HG03108 (cell line): Measurements from ENCODE around the gene MAP1LC3B2.

Experiments
- ATAC-seq: cut with Tn5 transposase; IDR thresholded peaks from one replicate; pipeline ENCODE4 v1.9.1; 2021; ENCODE audit warnings: moderate library complexity; ENCODE audit not compliant: unreplicated experiment

The MAP1LC3B2 gene

GRCh38 chr12:116591855-116592637 lies 32.9 kb downstream of the MAP1LC3B2 start:
- ATAC-seq: no peak

- ATAC-seq: no peak
These were observed 33.5 kb downstream of the MAP1LC3B2 start for GRCh38 chr12:116592731-116593130.

- no peak for ATAC-seq
These were observed 35.3 kb downstream of the MAP1LC3B2 start for GRCh38 chr12:116594325-116595038.

GRCh38 chr12:116595186-116595585 lies 36.0 kb downstream of the MAP1LC3B2 start:
- ATAC-seq: no peak

- ATAC-seq: no peak
These were observed 36.5 kb downstream of the MAP1LC3B2 start for GRCh38 chr12:116595672-116596071.

- no peak for ATAC-seq
These were observed 38.7 kb downstream of the MAP1LC3B2 start for GRCh38 chr12:116597886-116598285.

GRCh38 chr12:116598311-116599284 lies 39.4 kb downstream of the MAP1LC3B2 start:
- no peak for ATAC-seq

GRCh38 chr12:116599285-116600136 lies 40.3 kb downstream of the MAP1LC3B2 start:
- no peak for ATAC-seq

GRCh38 chr12:116600959-116601918 lies 42.1 kb downstream of the MAP1LC3B2 start:
- ATAC-seq: no peak

- ATAC-seq: no peak
These were observed 43.0 kb downstream of the MAP1LC3B2 start for GRCh38 chr12:116601933-116602810.

- ATAC-seq: no peak
These were observed 44.5 kb downstream of the MAP1LC3B2 start for GRCh38 chr12:116603546-116604177.

GRCh38 chr12:116604178-116604895 lies 45.2 kb downstream of the MAP1LC3B2 start:
- ATAC-seq: no peak

- no peak for ATAC-seq
These were observed 45.9 kb downstream of the MAP1LC3B2 start for GRCh38 chr12:116604951-116605641.

GRCh38 chr12:116606397-116606796 lies 47.2 kb downstream of the MAP1LC3B2 start:
- ATAC-seq: no peak

- ATAC-seq: no peak
These were observed 47.9 kb downstream of the MAP1LC3B2 start for GRCh38 chr12:116607039-116607438.

- no peak for ATAC-seq
These were observed 50.3 kb downstream of the MAP1LC3B2 start for GRCh38 chr12:116609319-116610114.
